ENCODE results near the gene SCUBE1.

SCUBE1 gene

DNA sequence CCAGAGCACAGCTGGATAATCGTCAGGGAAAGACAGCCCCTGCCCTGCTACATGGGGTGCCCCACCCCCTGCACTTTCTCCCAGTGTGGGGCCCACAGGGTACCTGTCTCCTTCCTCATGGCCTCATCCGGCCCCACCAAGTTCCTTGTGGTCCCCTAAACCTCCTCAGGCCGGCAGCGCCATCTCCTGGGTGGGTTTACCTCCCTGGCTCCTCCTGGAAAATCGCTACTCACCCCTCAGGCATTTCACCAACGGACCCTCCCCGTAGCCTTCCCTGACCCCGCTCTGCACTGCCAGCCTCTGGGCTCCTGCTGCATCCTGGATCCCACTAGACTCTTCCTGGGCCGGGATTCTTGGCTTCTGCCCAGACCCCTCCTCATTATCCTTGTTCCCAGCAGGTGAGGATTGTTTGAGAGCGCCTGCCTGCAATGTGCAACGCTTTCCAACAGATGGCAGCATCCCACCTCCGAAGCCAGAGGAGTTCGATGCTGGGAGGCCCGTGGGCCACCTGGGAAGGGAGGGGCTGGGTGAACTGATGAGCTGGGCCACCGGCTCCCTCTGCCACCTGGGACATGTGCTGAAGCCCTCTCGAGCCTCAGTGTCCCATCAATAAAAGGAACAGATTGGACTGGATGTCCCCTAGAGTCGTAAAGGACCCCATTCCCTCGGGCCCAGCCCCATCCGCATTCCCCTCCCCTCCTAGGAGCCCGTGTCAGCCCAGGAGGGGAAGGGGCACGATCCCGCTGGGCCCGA, 112.0 kb downstream of the SCUBE1 start:
- DNase-seq (ENCODE audit: low read depth, low spot score): no peak
- Histone ChIP-seq H3K9me3 (ENCODE audit: low read depth, low read length) (no peaks in the 10 kb centered on the region), H3K4me3 (no peak overlapping the region), H3K9ac (ENCODE audit: insufficient read length) (no peak overlapping the region), H3K36me3 (ENCODE audit: insufficient read depth, low read length) (no peaks in the 10 kb centered on the region), H3K27ac (no peak overlapping the region)
- TF ChIP-seq EZH2 (IDR thresholded peaks at IDR 0.05) (no peak), FOXP2 (optimal IDR thresholded peaks at IDR 0.05; ENCODE audit: control extremely low read depth, extremely low read length, insufficient read depth) (no peak), POLR2AphosphoS5 (IDR thresholded peaks at IDR 0.05; ENCODE audit: borderline replicate concordance, low read depth, low read length) (no peak)

DNA sequence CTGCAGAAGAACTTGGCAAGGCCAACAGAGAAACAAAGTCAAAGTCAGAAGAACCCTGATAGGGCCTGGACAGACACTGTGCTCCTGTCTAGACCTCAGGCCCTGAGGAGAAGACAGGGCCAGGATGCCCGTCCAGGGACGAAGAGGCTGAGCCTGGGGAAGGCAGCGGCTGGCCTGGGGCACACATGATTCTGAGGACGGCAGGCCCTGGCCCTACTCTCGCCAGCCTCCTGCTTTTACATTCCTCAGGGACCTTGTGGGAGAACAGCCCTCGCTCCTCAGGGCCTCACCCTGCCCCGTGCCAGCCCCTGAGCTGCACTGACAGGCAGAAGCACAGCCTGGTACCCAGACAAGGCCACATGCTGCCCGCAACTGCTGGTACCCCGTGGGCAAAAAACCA, 112.6 kb downstream of the SCUBE1 start:
- H3K4me3 ChIP-seq: no peak overlapping the region
- no peak for TF ChIP-seq EZH2 (IDR thresholded peaks at IDR 0.05)
- no peak for TF ChIP-seq FOXP2 (optimal IDR thresholded peaks at IDR 0.05; ENCODE audit: control extremely low read depth, extremely low read length, insufficient read depth)
- no peak for TF ChIP-seq POLR2AphosphoS5 (IDR thresholded peaks at IDR 0.05; ENCODE audit: borderline replicate concordance, low read depth, low read length)
- no peak overlapping the region for H3K9ac ChIP-seq (ENCODE audit: insufficient read length)
- no peak overlapping the region for H3K27ac ChIP-seq
- no peaks in the 10 kb centered on the region for H3K9me3 ChIP-seq (ENCODE audit: low read depth, low read length)
- no peak for DNase-seq (ENCODE audit: low read depth, low spot score)
- no peaks in the 10 kb centered on the region for H3K36me3 ChIP-seq (ENCODE audit: insufficient read depth, low read length)

DNA sequence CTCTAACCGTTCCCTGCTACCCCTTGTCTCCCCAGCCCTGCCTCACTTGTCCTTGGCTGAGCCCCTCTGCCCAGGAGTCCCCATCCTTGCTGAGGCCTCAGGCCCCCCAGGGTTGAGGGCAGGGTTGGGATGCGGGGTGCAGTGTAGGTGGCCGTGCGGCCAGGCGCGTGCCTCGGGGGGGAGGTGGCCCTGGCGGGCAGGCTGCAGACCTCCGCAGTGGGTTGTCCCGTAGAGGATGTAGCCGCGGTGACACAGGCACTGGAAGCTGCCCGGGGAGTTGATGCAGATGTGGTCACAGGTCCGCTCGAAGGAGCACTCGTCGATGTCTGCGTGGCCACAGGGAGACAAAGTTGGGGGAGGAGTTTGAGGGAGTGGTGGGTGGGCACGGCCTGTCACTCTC, 114.3 kb downstream of the SCUBE1 start:
- Histone ChIP-seq H3K36me3 (ENCODE audit: insufficient read depth, low read length) (no peaks in the 10 kb centered on the region), H3K4me3 (no peak overlapping the region), H3K9me3 (ENCODE audit: low read depth, low read length) (no peaks in the 10 kb centered on the region), H3K27ac (no peak overlapping the region), H3K9ac (ENCODE audit: insufficient read length) (no peak overlapping the region)
- TF ChIP-seq POLR2AphosphoS5 (IDR thresholded peaks at IDR 0.05; ENCODE audit: borderline replicate concordance, low read depth, low read length): no peak
- TF ChIP-seq EZH2 (IDR thresholded peaks at IDR 0.05): no peak
- TF ChIP-seq FOXP2 (optimal IDR thresholded peaks at IDR 0.05; ENCODE audit: control extremely low read depth, extremely low read length, insufficient read depth): no peak
- no peak for DNase-seq (ENCODE audit: low read depth, low spot score)

DNA sequence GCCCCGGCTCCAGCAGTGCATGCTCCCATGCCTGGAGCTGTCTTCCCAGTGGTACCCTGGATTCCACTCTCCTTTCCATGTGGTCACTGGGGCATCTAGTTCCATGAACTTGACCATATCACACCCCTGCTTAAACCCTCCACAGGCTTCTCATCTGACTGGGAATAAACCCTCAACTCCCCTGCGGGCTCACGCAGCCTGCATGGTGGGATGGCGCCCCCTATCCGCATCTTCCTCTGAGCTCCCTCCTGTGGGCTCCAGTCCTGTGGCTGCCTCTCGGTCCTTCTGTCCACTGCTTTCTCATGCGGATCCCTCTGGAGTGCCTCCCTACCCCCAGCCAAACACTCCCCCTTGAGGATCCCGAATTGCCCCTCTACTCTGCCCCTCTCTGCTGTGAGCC, 114.8 kb downstream of the SCUBE1 start:
- Histone ChIP-seq H3K9me3 (ENCODE audit: low read depth, low read length) (no peaks in the 10 kb centered on the region), H3K9ac (ENCODE audit: insufficient read length) (no peak overlapping the region), H3K36me3 (ENCODE audit: insufficient read depth, low read length) (no peaks in the 10 kb centered on the region), H3K4me3 (no peak overlapping the region), H3K27ac (no peak overlapping the region)
- no peak for TF ChIP-seq FOXP2 (optimal IDR thresholded peaks at IDR 0.05; ENCODE audit: control extremely low read depth, extremely low read length, insufficient read depth)
- TF ChIP-seq POLR2AphosphoS5 (IDR thresholded peaks at IDR 0.05; ENCODE audit: borderline replicate concordance, low read depth, low read length): no peak
- no peak for TF ChIP-seq EZH2 (IDR thresholded peaks at IDR 0.05)
- DNase-seq (ENCODE audit: low read depth, low spot score): no peak

GRCh38 chr22:43227239-43227630, 115.9 kb downstream of the SCUBE1 start:
- TF ChIP-seq EZH2 (IDR thresholded peaks at IDR 0.05) (no peak), POLR2AphosphoS5 (IDR thresholded peaks at IDR 0.05; ENCODE audit: borderline replicate concordance, low read depth, low read length) (no peak), FOXP2 (optimal IDR thresholded peaks at IDR 0.05; ENCODE audit: control extremely low read depth, extremely low read length, insufficient read depth) (no peak)
- no peaks in the 10 kb centered on the region for H3K9me3 ChIP-seq (ENCODE audit: low read depth, low read length)
- no peak overlapping the region for H3K27ac ChIP-seq
- no peak for DNase-seq (ENCODE audit: low read depth, low spot score)
- H3K36me3 ChIP-seq (ENCODE audit: insufficient read depth, low read length): no peaks in the 10 kb centered on the region
- no peak overlapping the region for H3K4me3 ChIP-seq
- H3K9ac ChIP-seq (ENCODE audit: insufficient read length): no peak overlapping the region

DNA sequence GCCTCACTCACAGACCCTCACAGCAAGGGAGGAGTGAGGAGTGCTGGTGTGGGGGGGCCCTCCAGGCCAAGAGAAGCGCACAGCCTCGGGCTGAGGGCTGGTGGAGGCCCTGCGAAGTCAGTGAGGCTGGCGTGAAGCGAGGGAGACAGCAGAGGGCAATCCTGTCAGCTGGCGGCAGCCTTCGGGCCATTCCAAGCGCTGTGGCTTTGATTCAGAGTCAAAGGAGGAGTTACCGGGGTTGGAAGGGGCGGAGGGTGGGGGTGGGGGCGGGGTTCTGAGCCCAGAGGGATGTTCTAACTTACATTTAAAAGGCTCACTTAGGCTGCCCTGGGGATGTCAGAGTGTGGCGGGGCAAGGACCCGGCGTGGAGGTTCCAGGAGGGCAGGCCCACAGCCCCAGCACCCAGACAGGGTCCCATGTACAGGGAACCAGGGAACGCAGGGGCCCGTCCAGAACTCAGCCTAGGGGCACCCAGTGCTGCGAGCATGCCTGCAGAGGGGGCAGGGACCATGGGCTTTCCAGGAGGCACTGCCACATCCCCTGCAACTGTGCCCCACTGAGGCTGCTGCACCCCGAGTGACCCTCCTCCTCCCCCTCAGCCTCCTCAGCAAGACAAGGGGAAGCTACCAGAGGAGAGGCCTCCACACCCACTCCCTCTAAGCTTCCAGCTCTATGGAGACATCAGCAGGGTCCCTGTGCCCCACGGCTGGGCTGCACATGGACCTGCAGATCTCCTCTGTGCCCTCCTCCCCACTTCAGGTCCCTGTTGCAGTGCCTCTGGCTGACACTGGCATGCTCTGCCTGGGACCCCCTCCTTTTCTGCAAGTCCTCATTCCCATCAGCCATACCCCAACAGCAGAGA, 116.6 kb downstream of the SCUBE1 start:
- Histone ChIP-seq H3K9me3 (ENCODE audit: low read depth, low read length) (no peaks in the 10 kb centered on the region), H3K27ac (no peak overlapping the region), H3K36me3 (ENCODE audit: insufficient read depth, low read length) (no peaks in the 10 kb centered on the region), H3K9ac (ENCODE audit: insufficient read length) (no peak overlapping the region), H3K4me3 (no peak overlapping the region)
- no peak for TF ChIP-seq FOXP2 (optimal IDR thresholded peaks at IDR 0.05; ENCODE audit: control extremely low read depth, extremely low read length, insufficient read depth)
- no peak for DNase-seq (ENCODE audit: low read depth, low spot score)

- Histone ChIP-seq H3K27ac (no peak overlapping the region), H3K9me3 (ENCODE audit: low read depth, low read length) (no peaks in the 10 kb centered on the region), H3K4me3 (no peak overlapping the region), H3K9ac (ENCODE audit: insufficient read length) (no peak overlapping the region), H3K36me3 (ENCODE audit: insufficient read depth, low read length) (no peaks in the 10 kb centered on the region)
- TF ChIP-seq FOXP2 (optimal IDR thresholded peaks at IDR 0.05; ENCODE audit: control extremely low read depth, extremely low read length, insufficient read depth): no peak
- TF ChIP-seq EZH2 (IDR thresholded peaks at IDR 0.05): no peak
- TF ChIP-seq POLR2AphosphoS5 (IDR thresholded peaks at IDR 0.05; ENCODE audit: borderline replicate concordance, low read depth, low read length): no peak
- no peak for DNase-seq (ENCODE audit: low read depth, low spot score)
Observed at GRCh38 chr22:43225609-43226008, 117.6 kb downstream of the SCUBE1 start.

DNA sequence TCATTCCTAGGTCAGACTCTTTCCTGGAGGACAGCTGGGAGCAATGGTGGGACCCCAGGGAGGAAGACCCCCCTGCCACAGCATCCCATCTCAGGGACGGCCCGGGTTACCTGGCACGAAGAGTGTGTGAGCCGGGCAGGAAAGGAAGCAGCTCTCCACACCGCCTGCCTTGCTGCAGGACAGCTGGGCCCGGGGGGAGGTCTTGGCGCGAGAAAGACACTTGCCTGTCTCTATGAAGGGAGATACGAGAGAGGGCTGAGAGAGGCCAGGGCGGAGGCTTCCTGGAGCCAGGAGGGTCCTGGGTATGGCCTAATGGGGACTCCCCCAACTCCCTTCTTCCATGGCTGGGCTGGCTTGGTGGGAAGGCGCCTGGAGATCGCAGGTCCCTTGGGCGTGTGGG, 120.2 kb downstream of the SCUBE1 start:
- Histone ChIP-seq H3K4me3 (no peak overlapping the region), H3K9ac (ENCODE audit: insufficient read length) (no peak overlapping the region), H3K36me3 (ENCODE audit: insufficient read depth, low read length) (no peaks in the 10 kb centered on the region), H3K9me3 (ENCODE audit: low read depth, low read length) (no peaks in the 10 kb centered on the region), H3K27ac (no peak overlapping the region)
- no peak for DNase-seq (ENCODE audit: low read depth, low spot score)
- TF ChIP-seq POLR2AphosphoS5 (IDR thresholded peaks at IDR 0.05; ENCODE audit: borderline replicate concordance, low read depth, low read length): no peak
- TF ChIP-seq FOXP2 (optimal IDR thresholded peaks at IDR 0.05; ENCODE audit: control extremely low read depth, extremely low read length, insufficient read depth): no peak
- TF ChIP-seq EZH2 (IDR thresholded peaks at IDR 0.05): no peak
